T-cell (primary cell): ENCODE data around the gene G3BP2. TPM values are rescaled to one million over a fixed set of nuclear protein-coding genes. Genes with fewer than 3 reads are reported as not detected.
A peak's percentile ranks its signal among the peaks of the same experiment; 100 is the strongest.
"Not testable (repeated sequence)": the region's sequence is repeated elsewhere in the genome, so short reads cannot be mapped to it uniquely, and the experiment has no call there.

ENCODE experiments used
- ATAC-seq, 4 experiments: fragments of 200-7000 bp in 3 of 4; fragments of 150-1000 bp in 1 of 4; cut with Tn5 transposase; replicated peaks in 1 of 4; 1 replicate in 3 of 4; 2 replicates in 1 of 4; pipeline ENCODE4 v1.10.0; 2021; ENCODE audit warnings: moderate library complexity in 3 of 4, mild to moderate bottlenecking in 2 of 4, moderate number of reproducible peaks in 1 of 4
- CTCF ChIA-PET, 2 donors: fragments of 300-600 bp; sonication (Branson Sonifier 250); formaldehyde crosslinking; loops; one replicate each; lab custom pipeline; 2022; ENCODE audit warnings: antibody characterized with exemption in 2 of 2; lab: Charles Lee
- POLR2A ChIA-PET, 2 donors: fragments of 300-600 bp; sonication (Branson Sonifier 250); formaldehyde crosslinking; loops; one replicate each; lab custom pipeline; 2022; ENCODE audit warnings: antibody characterized with exemption in 2 of 2; lab: Charles Lee
- DNase-seq, 35 experiments: peaks; one replicate each; pipeline versions ENCODE4 v3.0.0 to v3.0.0-alpha.2; 2013 to 2023
- H3K27ac ChIP-seq: one replicate; pipeline ENCODE4 v1.5.1; 2013; ENCODE audit warnings: low read length
- H3K27me3 ChIP-seq, 2 experiments: replicated peaks in 1 of 2; 1 replicate in 1 of 2; 2 replicates in 1 of 2; pipeline versions ENCODE4 v1.6.1 to v1.7.0; 2013; ENCODE audit warnings: low read length in 1 of 2, mixed read lengths in 1 of 2; ENCODE audit not compliant: control insufficient read depth in 2 of 2, insufficient read depth in 2 of 2; ENCODE audit errors: extremely low read depth in 1 of 2
- H3K36me3 ChIP-seq, 2 donors: 1 replicate in 1 of 2; 2 replicates in 1 of 2; pipeline versions ENCODE4 v1.6.1 to v1.7.0; 2013; ENCODE audit warnings: low read length in 1 of 2; ENCODE audit not compliant: control insufficient read depth in 2 of 2, insufficient read depth in 1 of 2; ENCODE audit errors: extremely low read depth in 1 of 2
- H3K4me1 ChIP-seq, 2 experiments: 1 replicate in 1 of 2; 2 replicates in 1 of 2; pipeline versions ENCODE4 v1.6.1 to v1.7.0; 2013; ENCODE audit warnings: low read length in 2 of 2, mixed read lengths in 1 of 2; ENCODE audit not compliant: insufficient read depth in 2 of 2, control insufficient read depth in 1 of 2; ENCODE audit errors: extremely low read depth in 1 of 2
- H3K4me3 ChIP-seq, 2 donors: 1 replicate in 1 of 2; 2 replicates in 1 of 2; pipeline versions ENCODE4 v1.5.1 to v1.7.0; 2013; ENCODE audit warnings: mild to moderate bottlenecking in 2 of 2, low read length in 1 of 2, moderate library complexity in 1 of 2; ENCODE audit not compliant: control insufficient read depth in 1 of 2; ENCODE audit errors: extremely low read depth in 1 of 2
- H3K9me3 ChIP-seq: 2 replicates; pipeline ENCODE4 v1.7.0; 2013
- H3K27ac Mint-ChIP-seq, 2 donors: one replicate each; pipeline ENCODE4 v1.8.0; 2020 to 2021; ENCODE audit warnings: mild to moderate bottlenecking in 2 of 2, mixed read lengths in 2 of 2
- H3K27me3 Mint-ChIP-seq, 2 donors: one replicate each; pipeline ENCODE4 v1.8.0; 2021 to 2022; ENCODE audit warnings: mixed read lengths in 2 of 2
- H3K36me3 Mint-ChIP-seq: one replicate; pipeline ENCODE4 v1.8.0; 2021; ENCODE audit warnings: mixed read lengths
- H3K4me1 Mint-ChIP-seq, 3 donors: one replicate each; pipeline ENCODE4 v1.8.0; 2020 to 2022; ENCODE audit warnings: mixed read lengths in 3 of 3, mild to moderate bottlenecking in 1 of 3
- H3K4me3 Mint-ChIP-seq, 3 donors: one replicate each; pipeline ENCODE4 v1.8.0; 2020 to 2022; ENCODE audit warnings: mild to moderate bottlenecking in 3 of 3, mixed read lengths in 3 of 3, moderate library complexity in 3 of 3
- H3K9me3 Mint-ChIP-seq, 3 donors: one replicate each; pipeline ENCODE4 v1.8.0; 2020 to 2022; ENCODE audit warnings: mixed read lengths in 3 of 3
- WGBS: methylation state at CpG from one replicate; pipeline ENCODE4 v1.1.5; 2013; ENCODE audit warnings: missing lambda C conversion rate; ENCODE audit not compliant: insufficient coverage; 5-methylcytosine and 5-hydroxymethylcytosine counted together
- total RNA-seq, 35 experiments: library from RNA in 6 of 35; stranded (reverse) in 6 of 35; fragments of 120-200 nt in 1 of 35; gene quantifications; one replicate each; pipeline versions ENCODE4 v1.2.1 to v1.2.4 and lab custom pipeline; 2013 to 2026

Gene G3BP2
- total RNA-seq (100 to 1,000 TPM; 135 to 316 (median 141) TPM), total RNA-seq (lab: John Stamatoyannopoulos, UW) (212 to 748 (median 354) reads per million in 29 experiments)
- 121 TPM for total RNA-seq (2013)

DNA sequence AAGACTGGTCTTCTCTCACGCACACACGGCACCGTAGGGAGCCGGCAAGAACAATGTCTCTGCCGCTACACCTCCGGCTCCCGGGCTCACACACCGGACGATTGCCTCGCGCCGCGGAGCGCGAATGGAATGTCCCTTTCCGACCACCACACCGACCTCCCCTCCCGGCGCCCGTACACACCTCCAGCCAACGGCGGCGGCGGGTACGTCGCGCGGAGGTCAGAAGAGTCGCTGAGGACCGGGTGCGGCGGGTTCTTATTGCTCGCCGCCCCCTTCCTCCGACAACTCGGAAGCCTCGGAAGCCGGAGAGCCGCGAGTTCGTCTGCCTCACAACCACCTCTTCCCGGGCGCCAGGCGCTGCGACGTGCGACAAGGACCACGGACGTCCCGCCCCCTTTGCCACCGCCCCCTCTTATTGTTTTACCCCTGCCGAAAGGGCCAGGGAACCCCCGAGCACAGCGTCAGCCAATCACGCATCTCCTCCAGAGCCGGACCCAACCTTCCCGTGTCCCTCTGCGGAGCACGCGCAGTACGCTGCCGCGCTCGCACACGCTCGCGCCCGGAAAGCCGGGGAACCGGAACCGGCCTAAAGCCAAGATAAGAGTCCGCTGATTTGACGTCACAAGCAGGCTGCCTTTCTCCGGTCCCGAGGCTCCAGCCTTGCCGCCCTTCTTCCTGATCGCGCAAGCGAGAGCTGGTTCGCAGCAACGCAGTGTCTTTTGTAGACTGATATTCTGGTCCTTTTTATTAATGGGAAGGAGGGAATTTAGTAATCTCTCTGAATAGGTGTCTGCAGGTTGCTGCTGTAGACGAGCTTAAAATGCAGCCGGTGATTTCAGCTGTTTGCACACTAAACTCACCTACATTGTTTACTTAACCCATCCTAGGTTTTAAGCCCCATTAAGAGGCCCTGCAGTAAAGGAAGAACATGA is at the start of gene G3BP2:
G3BP2 (minus strand) TSS at position 385 of the 932 bp plus-strand sequence. CDS start 11,386 bp downstream, outside the sequence.
- no peaks in the 10 kb centered on the region for H3K9me3 ChIP-seq
- Mint-ChIP-seq H3K4me1 (peaks cover 44 to 46% (median 46%) of the 10 kb centered on the region in 3 donors), H3K27ac (peak within 1 kb of the TSS; percentile 98 to 99), H3K4me3 (peak within 1 kb of the TSS; percentile 98 to 100 (median 99)), H3K27me3 (no peaks in the 10 kb centered on the region), H3K9me3 (no peaks in the 10 kb centered on the region), H3K36me3 (no peaks in the 10 kb centered on the region)
- DNase-seq (peak; percentile 91 to 99 (median 98)), ATAC-seq (peak; percentile 93 to 95 (median 93))
- POLR2A ChIA-PET, result interaction anchor here (0.5 to 3.1 kb wide), 10 partner anchors 8 to 50 kb away, joined by 3 to 25 read pairs (median 8); partner anchors contain the start of gene USO1 (in 1 of the 2)
- peaks cover 14 to 39% of the 10 kb centered on the region in 2 experiments for H3K4me1 ChIP-seq
- H3K4me3 ChIP-seq, result peak within 1 kb of the TSS; percentile 96 to 98
- no peaks in the 10 kb centered on the region for H3K36me3 ChIP-seq
- CTCF ChIA-PET, result interaction anchor here (0.9 to 2.8 kb wide), 6 partner anchors 23 to 159 kb away, joined by 3 to 20 read pairs (median 4); partner anchors contain the start of genes RCHY1 (in 1 of the 2), THAP6 (in 1 of the 2) and USO1 (in 1 of the 2)
- WGBS, result under 1% methylated on average over 73 of the region's 83 CpGs
- peak within 1 kb of the TSS; percentile 98 for H3K27ac ChIP-seq
- peaks cover 0 to 4% of the 10 kb centered on the region in 2 experiments for H3K27me3 ChIP-seq

DNA sequence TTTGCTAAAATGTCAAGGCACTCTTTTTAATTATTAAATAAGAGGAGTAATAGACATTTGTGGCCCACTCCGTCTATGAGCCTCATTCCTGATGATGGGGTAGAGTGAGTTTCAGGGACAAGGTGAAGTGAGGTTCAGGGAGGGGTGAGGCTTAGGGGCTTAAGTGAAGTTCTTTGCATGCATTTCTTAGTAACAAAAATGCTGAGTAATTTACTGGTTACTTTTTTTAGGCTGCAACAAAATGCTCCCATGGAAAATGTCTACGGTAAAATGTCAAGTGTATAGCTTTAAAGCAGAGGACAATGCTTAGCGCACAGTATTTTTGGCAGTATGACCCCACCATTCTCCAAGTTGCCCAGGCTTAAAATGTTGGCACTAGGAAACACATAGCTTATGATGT is 49.2 kb upstream of the G3BP2 start:
- H3K4me3 Mint-ChIP-seq, result no peak overlapping the region
- peaks cover 7% of the 10 kb centered on the region for H3K36me3 Mint-ChIP-seq
- H3K27me3 Mint-ChIP-seq, result no peaks in the 10 kb centered on the region
- H3K27me3 ChIP-seq, result no peaks in the 10 kb centered on the region
- H3K9me3 ChIP-seq, result no peaks in the 10 kb centered on the region
- no peak overlapping the region for H3K4me3 ChIP-seq
- ChIA-PET POLR2A (interaction anchor here in 1 of 2 donors (0.5 to 2.5 kb wide), 4 partner anchors 50 to 209 kb away, joined by 3 to 25 read pairs (median 14); partner anchors contain the start of genes G3BP2, RCHY1 and THAP6), CTCF (interaction anchor here (0.5 to 3.9 kb wide), 14 partner anchors 9 to 92 kb away, joined by 3 to 26 read pairs (median 6); partner anchors contain the start of gene CDKL2 (in 1 of the 2))
- peaks cover 2 to 4% of the 10 kb centered on the region in 2 donors for H3K36me3 ChIP-seq
- ATAC-seq, result no peak
- peaks cover 49 to 50% (median 50%) of the 10 kb centered on the region in 3 donors for H3K4me1 Mint-ChIP-seq
- peak overlapping the region in 1 of 2 donors; percentile 46 for H3K27ac Mint-ChIP-seq
- peaks cover 14 to 23% of the 10 kb centered on the region in 2 experiments for H3K4me1 ChIP-seq
- no peak for DNase-seq
- H3K9me3 Mint-ChIP-seq, result no peaks in the 10 kb centered on the region
- 80% methylated on average over 3 of the region's 3 CpGs for WGBS
- peak overlapping the region; percentile 94 for H3K27ac ChIP-seq

DNA sequence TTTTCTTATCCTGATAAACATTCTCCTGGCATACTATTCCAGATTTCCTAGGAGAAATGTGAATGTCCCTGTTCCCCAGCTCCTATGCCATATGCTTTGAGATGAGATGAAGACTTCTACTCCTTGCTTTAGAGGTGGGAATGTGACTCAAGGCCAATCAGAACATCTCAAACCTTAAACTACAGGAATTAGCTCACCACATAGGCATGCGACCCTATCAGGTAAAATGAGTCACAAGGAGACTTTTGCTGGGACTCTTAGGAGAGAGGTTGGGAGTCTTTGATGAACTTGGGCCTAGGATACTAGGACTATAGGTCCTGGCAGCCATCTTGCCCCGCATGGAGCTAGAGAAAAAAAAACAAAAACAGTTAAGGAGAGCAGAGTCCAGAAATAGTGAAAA is 45.3 kb upstream of the G3BP2 start:
- Histone ChIP-seq H3K4me1 (peaks cover 7% of the 10 kb centered on the region in 2 experiments), H3K9me3 (no peaks in the 10 kb centered on the region), H3K36me3 (peaks cover 2 to 4% of the 10 kb centered on the region in 2 donors), H3K27me3 (no peaks in the 10 kb centered on the region), H3K4me3 (no peak overlapping the region), H3K27ac (no peak overlapping the region)
- Mint-ChIP-seq H3K27ac (no peak overlapping the region), H3K9me3 (no peaks in the 10 kb centered on the region), H3K4me3 (no peak overlapping the region), H3K4me1 (peaks cover 18 to 20% (median 19%) of the 10 kb centered on the region in 3 donors), H3K27me3 (no peaks in the 10 kb centered on the region), H3K36me3 (peaks cover 13% of the 10 kb centered on the region)
- ATAC-seq, result no peak
- ChIA-PET POLR2A (no interaction called here), CTCF (no interaction called here)
- no peak for DNase-seq
- 100% methylated on average over 1 of the region's 2 CpGs for WGBS

DNA sequence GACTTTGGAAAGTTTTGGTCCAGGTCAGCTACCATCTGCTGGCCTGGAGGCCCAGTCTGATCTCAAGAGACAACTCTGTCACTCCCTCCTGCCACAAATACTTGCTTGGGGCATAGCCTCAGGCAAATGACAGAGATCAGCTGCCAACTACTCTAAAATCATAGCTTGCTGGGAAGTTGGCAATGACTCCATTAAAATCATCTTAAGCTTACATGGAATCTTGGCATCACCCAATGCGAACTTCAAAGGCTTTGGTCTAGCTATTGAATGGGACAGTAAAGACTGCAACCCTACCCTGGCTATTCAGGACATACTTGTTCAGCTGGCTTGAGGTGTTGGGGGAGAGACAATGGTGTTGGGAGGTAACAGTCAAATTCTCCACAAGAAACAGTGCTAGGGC is 44.2 kb upstream of the G3BP2 start:
- H3K4me1 ChIP-seq, result no peaks in the 10 kb centered on the region
- no peak overlapping the region for H3K27ac ChIP-seq
- no peak overlapping the region for H3K27ac Mint-ChIP-seq
- no peaks in the 10 kb centered on the region for H3K27me3 Mint-ChIP-seq
- no CpG with 5 or more reads among the region's 1 CpG for WGBS
- no peak overlapping the region for H3K4me3 Mint-ChIP-seq
- ATAC-seq (no peak), DNase-seq (no peak)
- H3K9me3 Mint-ChIP-seq, result no peaks in the 10 kb centered on the region
- ChIA-PET CTCF (no interaction called here), POLR2A (no interaction called here)
- H3K4me3 ChIP-seq, result no peak overlapping the region
- H3K27me3 ChIP-seq, result no peaks in the 10 kb centered on the region
- no peaks in the 10 kb centered on the region for H3K9me3 ChIP-seq
- H3K36me3 ChIP-seq, result peaks cover 2 to 4% of the 10 kb centered on the region in 2 donors
- H3K36me3 Mint-ChIP-seq, result peaks cover 13% of the 10 kb centered on the region
- peaks cover 8 to 10% (median 9%) of the 10 kb centered on the region in 3 donors for H3K4me1 Mint-ChIP-seq

DNA sequence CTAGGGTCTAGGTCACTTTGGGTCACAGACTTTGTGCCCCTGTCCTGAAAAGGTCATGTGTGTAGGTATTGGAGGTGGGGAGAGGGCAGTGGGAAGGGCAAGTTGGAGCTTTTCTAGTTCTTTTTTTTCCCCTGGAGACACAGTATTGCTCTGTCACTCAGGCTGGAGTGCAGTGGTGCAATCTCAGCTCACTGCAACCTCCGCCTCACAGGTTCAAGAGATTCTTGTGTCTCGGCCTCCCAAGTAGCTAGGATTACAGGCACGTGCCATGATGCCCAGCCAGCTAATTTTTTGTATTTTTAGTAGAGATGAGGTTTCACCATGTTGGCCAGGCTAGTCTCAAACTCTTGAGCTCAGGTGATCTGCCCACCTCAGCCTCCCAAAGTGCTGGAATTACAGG is 42.8 kb upstream of the G3BP2 start:
- H3K4me3 ChIP-seq, H3K27me3 Mint-ChIP-seq, H3K4me1 Mint-ChIP-seq, H3K9me3 ChIP-seq, H3K27ac Mint-ChIP-seq, H3K36me3 ChIP-seq, H3K9me3 Mint-ChIP-seq, H3K27me3 ChIP-seq, DNase-seq, H3K27ac ChIP-seq, H3K4me3 Mint-ChIP-seq, POLR2A ChIA-PET, ATAC-seq, H3K4me1 ChIP-seq: not testable (repeated sequence)
- CTCF ChIA-PET, result interaction anchor here in 1 of 2 donors (1.5 kb wide), 1 partner anchor 8 kb away, joined by 5 read pairs; the partner anchor contains the start of gene USO1
- WGBS, result no CpG with 5 or more reads among the region's 3 CpGs
- peaks cover 13% of the 10 kb centered on the region for H3K36me3 Mint-ChIP-seq
